Esophagus muscularis mucosa (tissue), 3 donors: Measurements from ENCODE around the gene PIGL.

ENCODE experiments used
- CTCF ChIP-seq, 3 experiments: fragments of 200-600 bp in 2 of 3; fragments of 450-650 bp in 1 of 3; sonication (generic) in 2 of 3; IDR thresholded peaks; one replicate each; pipeline ENCODE4 v1.5.1; 2017 to 2019; ENCODE audit warnings: antibody characterized with exemption in 3 of 3, mild to moderate bottlenecking in 2 of 3, moderate library complexity in 1 of 3
- POLR2AphosphoS5 ChIP-seq, 2 donors: sonication (generic); formaldehyde crosslinking; IDR thresholded peaks; one replicate each; pipeline ENCODE4 v1.6.1; 2017; ENCODE audit warnings: antibody characterized with exemption in 2 of 2

GRCh38 chr17:16352667-16353316, 135.8 kb downstream of the PIGL start:
- TF ChIP-seq POLR2AphosphoS5 (IDR thresholded peaks at IDR 0.05) (no peak), CTCF (IDR thresholded peaks at IDR 0.05) (no peak)
